DOHH2 (cell line): ENCODE measurements around the gene HSDL2.
"Not testable (repeated sequence)": the region's sequence is repeated elsewhere in the genome, so short reads cannot be mapped to it uniquely, and the experiment has no call there.

ENCODE experiments used
- H3F3A ChIP-seq: fragments of 200-600 bp; sonication (generic), shearing (Covaris generic); 2 replicates; pipeline ENCODE4 v1.6.0; 2016; ENCODE audit warnings: antibody characterized with exemption, mild to moderate bottlenecking; ENCODE audit not compliant: control insufficient read depth, insufficient read depth
- H3K27ac ChIP-seq: fragments of 200-600 bp; sonication (generic); 2 replicates; pipeline ENCODE4 v1.5.1; 2014; ENCODE audit warnings: low read depth, mild to moderate bottlenecking, low read length, moderate library complexity
- H3K27me3 ChIP-seq: fragments of 200-600 bp; sonication (generic); 2 replicates; pipeline ENCODE4 v1.6.1; 2014; ENCODE audit warnings: mild to moderate bottlenecking, low read length, mixed read lengths; ENCODE audit not compliant: control insufficient read depth
- H3K36me3 ChIP-seq: fragments of 200-600 bp; sonication (generic); 2 replicates; pipeline ENCODE4 v1.6.1; 2014; ENCODE audit warnings: mild to moderate bottlenecking, low read length, moderate library complexity, mixed read lengths; ENCODE audit not compliant: control insufficient read depth
- H3K4me1 ChIP-seq: fragments of 200-600 bp; sonication (generic); 2 replicates; pipeline ENCODE4 v1.6.1; 2014; ENCODE audit warnings: mild to moderate bottlenecking, low read length, mixed read lengths; ENCODE audit not compliant: control insufficient read depth
- H3K4me2 ChIP-seq: fragments of 200-600 bp; sonication (generic); 2 replicates; pipeline ENCODE4 v1.6.0; 2014; ENCODE audit warnings: mild to moderate bottlenecking, low read length, moderate library complexity
- H3K4me3 ChIP-seq: fragments of 200-600 bp; sonication (generic); 2 replicates; pipeline ENCODE4 v1.5.1; 2014; ENCODE audit warnings: mild to moderate bottlenecking, low read length, mixed read lengths
- H3K79me2 ChIP-seq: fragments of 200-600 bp; sonication (generic); 2 replicates; pipeline ENCODE4 v1.6.1; 2014; ENCODE audit warnings: mild to moderate bottlenecking, low read length, mixed read lengths; ENCODE audit not compliant: control insufficient read depth
- H3K9me2 ChIP-seq: fragments of 200-600 bp; sonication (generic); replicated peaks from 2 replicates; pipeline ENCODE4 v1.6.1; 2014; ENCODE audit warnings: mild to moderate bottlenecking, low read length, mixed read lengths; ENCODE audit not compliant: control insufficient read depth
- H3K9me3 ChIP-seq: fragments of 200-600 bp; sonication (generic); 2 replicates; pipeline ENCODE4 v1.6.1; 2014; ENCODE audit warnings: antibody characterized with exemption, low read length, mixed read lengths; ENCODE audit not compliant: control insufficient read depth, insufficient read depth
- H4K20me1 ChIP-seq: fragments of 200-600 bp; sonication (generic); 2 replicates; pipeline ENCODE4 v1.6.0; 2014; ENCODE audit warnings: low read depth, mild to moderate bottlenecking, antibody characterized with exemption, low read length, moderate library complexity; ENCODE audit not compliant: control insufficient read depth, insufficient read depth
- CTCF ChIP-seq: fragments of 200-600 bp; sonication (generic); IDR thresholded peaks from one replicate; pipeline ENCODE4 v1.5.1; 2014; ENCODE audit warnings: antibody characterized with exemption, mild to moderate bottlenecking, low read depth, low read length; ENCODE audit not compliant: poor library complexity, severe bottlenecking
- EZH2phosphoT487 ChIP-seq: fragments of 200-600 bp; sonication (generic); IDR thresholded peaks from 2 replicates; pipeline ENCODE4 v1.6.1; 2017; ENCODE audit warnings: borderline replicate concordance, mild to moderate bottlenecking, antibody characterized with exemption, low read length, moderate library complexity, mixed read lengths

The HSDL2 gene

GRCh38 chr9:112364761-112365160 lies 15.1 kb upstream of the HSDL2 start:
- Histone ChIP-seq H3K4me1 (peaks cover 6% of the 10 kb centered on the region), H3K9me2 (no peaks in the 10 kb centered on the region), H3K4me3 (no peak overlapping the region), H3K36me3 (no peaks in the 10 kb centered on the region), H3F3A (no peaks in the 10 kb centered on the region), H4K20me1 (no peaks in the 10 kb centered on the region), H3K27ac (no peak overlapping the region), H3K27me3 (no peaks in the 10 kb centered on the region), H3K4me2 (no peak overlapping the region), H3K79me2 (no peaks in the 10 kb centered on the region), H3K9me3 (peaks cover 4% of the 10 kb centered on the region; the same call in 1 of the 2 replicates)
- no peak for TF ChIP-seq CTCF
- TF ChIP-seq EZH2phosphoT487: no peak

GRCh38 chr9:112365257-112365656 lies 14.7 kb upstream of the HSDL2 start:
- not testable (repeated sequence) for H3K9me2 ChIP-seq, H3K27me3 ChIP-seq, H3K9me3 ChIP-seq, H3K79me2 ChIP-seq, H4K20me1 ChIP-seq, H3K36me3 ChIP-seq, H3K4me2 ChIP-seq, H3K27ac ChIP-seq, H3K4me1 ChIP-seq, H3K4me3 ChIP-seq, H3F3A ChIP-seq

- no peaks in the 10 kb centered on the region for H3K36me3 ChIP-seq
- no peak overlapping the region for H3K4me3 ChIP-seq
- no peaks in the 10 kb centered on the region for H4K20me1 ChIP-seq
- H3F3A ChIP-seq: no peaks in the 10 kb centered on the region
- H3K4me1 ChIP-seq: peaks cover 5% of the 10 kb centered on the region
- no peaks in the 10 kb centered on the region for H3K79me2 ChIP-seq
- no peaks in the 10 kb centered on the region for H3K9me2 ChIP-seq
- H3K4me2 ChIP-seq: no peak overlapping the region
- H3K9me3 ChIP-seq: peaks cover 4% of the 10 kb centered on the region; the same call in 1 of the 2 replicates
- TF ChIP-seq CTCF (peak; percentile 44), EZH2phosphoT487 (no peak)
- H3K27me3 ChIP-seq: no peaks in the 10 kb centered on the region
- no peak overlapping the region for H3K27ac ChIP-seq
Measured at GRCh38 chr9:112366591-112366990, 13.3 kb upstream of the HSDL2 start.

GRCh38 chr9:112367465-112367864 lies 12.4 kb upstream of the HSDL2 start:
- no peaks in the 10 kb centered on the region for H3K79me2 ChIP-seq
- no peak overlapping the region for H3K4me3 ChIP-seq
- TF ChIP-seq EZH2phosphoT487: no peak
- TF ChIP-seq CTCF: no peak
- no peak overlapping the region for H3K27ac ChIP-seq
- H3K4me2 ChIP-seq: no peak overlapping the region
- H3K9me3 ChIP-seq: peaks cover 4% of the 10 kb centered on the region; the same call in 1 of the 2 replicates
- H4K20me1 ChIP-seq: no peaks in the 10 kb centered on the region
- no peaks in the 10 kb centered on the region for H3F3A ChIP-seq
- H3K36me3 ChIP-seq: no peaks in the 10 kb centered on the region
- H3K4me1 ChIP-seq: no peaks in the 10 kb centered on the region
- H3K27me3 ChIP-seq: no peaks in the 10 kb centered on the region
- H3K9me2 ChIP-seq: no peaks in the 10 kb centered on the region
